Activated CD8-positive, alpha-beta T cell treated with anti-CD3 and anti-CD28 coated beads for 36 hours (primary cell): ENCODE data around the gene STYXL2. TPM values are rescaled to one million over a fixed set of nuclear protein-coding genes. Genes with fewer than 3 reads are reported as not detected.

Experiments
- ATAC-seq: fragments of 200-7000 bp; cut with Tn5 transposase; one replicate; pipeline ENCODE4 v1.10.0; 2021; ENCODE audit warnings: mild to moderate bottlenecking, moderate library complexity
- CTCF ChIA-PET: fragments of 350-600 bp; sonication (Branson Sonifier 250); formaldehyde crosslinking; loops from one replicate; lab custom pipeline; 2021; ENCODE audit warnings: antibody characterized with exemption; lab: Charles Lee
- POLR2A ChIA-PET: fragments of 350-600 bp; sonication (Branson Sonifier 250); formaldehyde crosslinking; loops from one replicate; lab custom pipeline; 2021; ENCODE audit warnings: antibody characterized with exemption; lab: Charles Lee
- DNase-seq: peaks from one replicate; pipeline ENCODE4 v3.0.0-alpha.2; 2020
- H3K27ac Mint-ChIP-seq: one replicate; pipeline ENCODE4 v1.8.0; 2021; ENCODE audit warnings: mild to moderate bottlenecking, mixed read lengths
- H3K27me3 Mint-ChIP-seq: one replicate; pipeline ENCODE4 v1.8.0; 2021; ENCODE audit warnings: mixed read lengths
- H3K36me3 Mint-ChIP-seq: one replicate; pipeline ENCODE4 v1.8.0; 2021; ENCODE audit warnings: low read depth, mixed read lengths
- H3K4me1 Mint-ChIP-seq: one replicate; pipeline ENCODE4 v1.8.0; 2021; ENCODE audit warnings: low read depth, mixed read lengths
- H3K4me3 Mint-ChIP-seq: one replicate; pipeline ENCODE4 v1.8.0; 2021; ENCODE audit warnings: mild to moderate bottlenecking, moderate library complexity, mixed read lengths
- H3K9me3 Mint-ChIP-seq: one replicate; pipeline ENCODE4 v1.8.0; 2021; ENCODE audit warnings: mixed read lengths
- CTCF ChIP-seq: fragments of 200-600 bp; IDR thresholded peaks from one replicate; pipeline ENCODE4 v1.8.0; 2022; ENCODE audit warnings: antibody characterized with exemption, mild to moderate bottlenecking
- intact Hi-C: fragments of 100-400 bp; cut with micrococcal nuclease; formaldehyde crosslinking; loops from one replicate; pipeline ENCODE4 v1.10.0; 2022
- total RNA-seq, 2 experiments: library from RNA; stranded (reverse); gene quantifications; one replicate each; pipeline ENCODE4 v1.2.3, GENCODE V29; 2021

The STYXL2 gene
- total RNA-seq, 2 experiments from 2014 or later, result not detected

- H3K4me3 Mint-ChIP-seq, result no peak overlapping the region
- no peak overlapping the region for H3K27ac Mint-ChIP-seq
- no peak for DNase-seq
- H3K4me1 Mint-ChIP-seq, result no peaks in the 10 kb centered on the region
- no peak for TF ChIP-seq CTCF
- H3K27me3 Mint-ChIP-seq, result no peaks in the 10 kb centered on the region
- ChIA-PET POLR2A (no interaction called here), CTCF (interaction anchor here (1.0 to 1.8 kb wide), 2 partner anchors 77 to 83 kb away, joined by 4 to 7 read pairs; no protein-coding TSS in a partner anchor)
- no peak for ATAC-seq
- no peaks in the 10 kb centered on the region for H3K9me3 Mint-ChIP-seq
- intact Hi-C loops, result no loop called here
- no peaks in the 10 kb centered on the region for H3K36me3 Mint-ChIP-seq
These were observed 42.9 kb downstream of the STYXL2 start for GRCh38 chr1:167136806-167137205.

DNA sequence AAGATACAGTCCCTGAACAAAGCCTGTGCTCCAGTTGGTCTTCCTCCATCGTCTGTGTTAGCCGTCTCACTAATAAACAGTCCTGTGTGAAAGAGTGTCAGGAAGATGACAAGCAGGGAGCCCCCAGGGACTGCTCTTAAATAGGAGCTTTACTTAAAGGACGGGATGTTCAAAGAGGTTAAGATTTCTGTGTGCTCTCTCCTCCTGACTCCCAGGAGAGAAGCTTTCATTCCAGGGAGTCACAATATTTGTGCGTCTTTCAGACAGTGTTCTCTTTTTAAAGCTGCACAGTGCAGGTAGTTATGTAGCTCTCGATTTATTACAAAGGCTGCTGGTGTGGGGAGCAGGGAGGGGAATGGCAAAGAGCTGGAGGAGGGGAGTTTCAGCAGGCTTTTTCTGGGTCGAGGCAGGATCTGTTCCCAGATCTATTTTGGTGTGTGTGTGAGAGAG is 43.5 kb downstream of the STYXL2 start:
- Mint-ChIP-seq H3K27me3 (no peaks in the 10 kb centered on the region), H3K9me3 (peaks cover under 1% of the 10 kb centered on the region), H3K36me3 (no peaks in the 10 kb centered on the region), H3K4me3 (no peak overlapping the region), H3K4me1 (no peaks in the 10 kb centered on the region), H3K27ac (no peak overlapping the region)
- ChIA-PET POLR2A (no interaction called here), CTCF (interaction anchor here (0.7 to 1.8 kb wide), 3 partner anchors 13 to 82 kb away, joined by 3 to 7 read pairs (median 4); no protein-coding TSS in a partner anchor)
- no peak for DNase-seq
- intact Hi-C loops, result no loop called here
- TF ChIP-seq CTCF, result no peak
- ATAC-seq, result no peak

- H3K9me3 Mint-ChIP-seq, result peaks cover 1% of the 10 kb centered on the region
- no peak overlapping the region for H3K27ac Mint-ChIP-seq
- H3K4me3 Mint-ChIP-seq, result no peak overlapping the region
- H3K4me1 Mint-ChIP-seq, result no peaks in the 10 kb centered on the region
- DNase-seq (no peak), ATAC-seq (no peak)
- POLR2A ChIA-PET, result no interaction called here
- CTCF ChIA-PET, result interaction anchor here (0.7 kb wide), 1 partner anchor 13 kb away, joined by 3 read pairs; no protein-coding TSS in a partner anchor
- no peaks in the 10 kb centered on the region for H3K27me3 Mint-ChIP-seq
- intact Hi-C loops, result no loop called here
- no peak for TF ChIP-seq CTCF
- H3K36me3 Mint-ChIP-seq, result no peaks in the 10 kb centered on the region
These were observed 44.1 kb downstream of the STYXL2 start for GRCh38 chr1:167137793-167138510.

GRCh38 chr1:167138703-167139102 is 44.8 kb downstream of the STYXL2 start:
- ChIA-PET CTCF (interaction anchor here (1.2 kb wide), 1 partner anchor 10 kb away, joined by 3 read pairs; no protein-coding TSS in a partner anchor), POLR2A (no interaction called here)
- Mint-ChIP-seq H3K27ac (no peak overlapping the region), H3K9me3 (peaks cover 4% of the 10 kb centered on the region), H3K27me3 (no peaks in the 10 kb centered on the region), H3K36me3 (no peaks in the 10 kb centered on the region), H3K4me1 (no peaks in the 10 kb centered on the region), H3K4me3 (no peak overlapping the region)
- DNase-seq (no peak), ATAC-seq (no peak)
- no peak for TF ChIP-seq CTCF
- intact Hi-C loops, result no loop called here

- TF ChIP-seq CTCF, result no peak
- ATAC-seq (no peak), DNase-seq (no peak)
- POLR2A ChIA-PET, result no interaction called here
- intact Hi-C loops, result no loop called here
- Mint-ChIP-seq H3K36me3 (no peaks in the 10 kb centered on the region), H3K27me3 (no peaks in the 10 kb centered on the region), H3K4me3 (no peak overlapping the region), H3K9me3 (peaks cover 4% of the 10 kb centered on the region), H3K27ac (no peak overlapping the region), H3K4me1 (no peaks in the 10 kb centered on the region)
- CTCF ChIA-PET, result no interaction called here
These were observed 48.1 kb downstream of the STYXL2 start for GRCh38 chr1:167141963-167142362.
